Activated T-cell treated with anti-CD3 and anti-CD28 coated beads, Interleukin-2, amount 50 U/mL, for 4 hours (primary cell): ENCODE results near the gene ARHGAP21. TPM values are rescaled to one million over a fixed set of nuclear protein-coding genes. Genes with fewer than 3 reads are reported as not detected.

Experiments
- ATAC-seq, 2 donors: fragments of 200-7000 bp; cut with Tn5 transposase; one replicate each; pipeline ENCODE4 v1.10.0; 2021
- DNase-seq: peaks from one replicate; pipeline ENCODE4 v3.0.0-alpha.2; 2020
- H3K27me3 Mint-ChIP-seq: one replicate; pipeline ENCODE4 v1.8.0; 2021; ENCODE audit warnings: low read depth, mixed read lengths
- H3K36me3 Mint-ChIP-seq: one replicate; pipeline ENCODE4 v1.8.0; 2022; ENCODE audit warnings: mixed read lengths; ENCODE audit not compliant: insufficient read depth
- H3K4me1 Mint-ChIP-seq: one replicate; pipeline ENCODE4 v1.8.0; 2021; ENCODE audit warnings: low read depth, mixed read lengths
- H3K4me3 Mint-ChIP-seq: one replicate; pipeline ENCODE4 v1.8.0; 2021; ENCODE audit warnings: mild to moderate bottlenecking, moderate library complexity, mixed read lengths
- H3K9me3 Mint-ChIP-seq: one replicate; pipeline ENCODE4 v1.8.0; 2021; ENCODE audit warnings: mixed read lengths
- total RNA-seq, 3 donors: library from RNA; stranded (reverse); gene quantifications; one replicate each; pipeline ENCODE4 v1.2.1, GENCODE V29; 2021

Gene ARHGAP21
- total RNA-seq, 3 donors from 2014 or later: 11.4 to 15.8 (median 12.7) TPM

GRCh38 chr10:24715246-24715769 is 8.4 kb downstream of the ARHGAP21 start:
- no peak for ATAC-seq
- Mint-ChIP-seq H3K9me3 (no peaks in the 10 kb centered on the region), H3K36me3 (no peaks in the 10 kb centered on the region)

GRCh38 chr10:24713086-24713485 is 10.6 kb downstream of the ARHGAP21 start:
- no peak for ATAC-seq
- H3K36me3 Mint-ChIP-seq: no peaks in the 10 kb centered on the region
- no peaks in the 10 kb centered on the region for H3K4me1 Mint-ChIP-seq
- no peak overlapping the region for H3K4me3 Mint-ChIP-seq
- no peaks in the 10 kb centered on the region for H3K9me3 Mint-ChIP-seq
- DNase-seq: no peak
- peaks cover 1% of the 10 kb centered on the region for H3K27me3 Mint-ChIP-seq

More at GRCh38 chr10:24715246-24715769, 8.4 kb downstream of the ARHGAP21 start:
- Mint-ChIP-seq H3K27me3 (peaks cover 1% of the 10 kb centered on the region), H3K4me1 (peaks cover 4% of the 10 kb centered on the region), H3K4me3 (no peak overlapping the region)
- no peak for DNase-seq

GRCh38 chr10:24711465-24711864 is 12.2 kb downstream of the ARHGAP21 start:
- Mint-ChIP-seq H3K9me3 (no peaks in the 10 kb centered on the region), H3K36me3 (no peaks in the 10 kb centered on the region), H3K4me1 (no peaks in the 10 kb centered on the region), H3K27me3 (peaks cover 1% of the 10 kb centered on the region), H3K4me3 (no peak overlapping the region)
- DNase-seq: no peak
- no peak for ATAC-seq

- DNase-seq (no peak), ATAC-seq (no peak)
- Mint-ChIP-seq H3K4me1 (no peaks in the 10 kb centered on the region), H3K27me3 (peaks cover 1% of the 10 kb centered on the region), H3K9me3 (no peaks in the 10 kb centered on the region), H3K4me3 (no peak overlapping the region), H3K36me3 (no peaks in the 10 kb centered on the region)
Observed at GRCh38 chr10:24708081-24708480, 15.6 kb downstream of the ARHGAP21 start.

GRCh38 chr10:24707445-24707844 is 16.2 kb downstream of the ARHGAP21 start:
- Mint-ChIP-seq H3K27me3 (peaks cover 1% of the 10 kb centered on the region), H3K4me3 (no peak overlapping the region), H3K9me3 (no peaks in the 10 kb centered on the region), H3K4me1 (no peaks in the 10 kb centered on the region), H3K36me3 (no peaks in the 10 kb centered on the region)
- DNase-seq: no peak
- peak; percentile 93 to 95 for ATAC-seq

GRCh38 chr10:24706479-24707118 is 17.1 kb downstream of the ARHGAP21 start:
- H3K4me1 Mint-ChIP-seq: peaks cover 3% of the 10 kb centered on the region
- no peak for DNase-seq
- no peaks in the 10 kb centered on the region for H3K9me3 Mint-ChIP-seq
- no peak overlapping the region for H3K4me3 Mint-ChIP-seq
- peaks cover 1% of the 10 kb centered on the region for H3K27me3 Mint-ChIP-seq
- peak; percentile 78 to 81 for ATAC-seq
- H3K36me3 Mint-ChIP-seq: no peaks in the 10 kb centered on the region

- H3K36me3 Mint-ChIP-seq: no peaks in the 10 kb centered on the region
- no peaks in the 10 kb centered on the region for H3K9me3 Mint-ChIP-seq
- no peak overlapping the region for H3K4me3 Mint-ChIP-seq
- H3K27me3 Mint-ChIP-seq: no peaks in the 10 kb centered on the region
- no peak for ATAC-seq
- H3K4me1 Mint-ChIP-seq: peaks cover 9% of the 10 kb centered on the region
- no peak for DNase-seq
Observed at GRCh38 chr10:24703700-24704099, 20.0 kb downstream of the ARHGAP21 start.

- ATAC-seq (peak in 1 of 2 donors; percentile 40), DNase-seq (no peak)
- H3K4me3 Mint-ChIP-seq: no peak overlapping the region
- H3K4me1 Mint-ChIP-seq: peaks cover 9% of the 10 kb centered on the region
- no peaks in the 10 kb centered on the region for H3K36me3 Mint-ChIP-seq
- H3K9me3 Mint-ChIP-seq: no peaks in the 10 kb centered on the region
- no peaks in the 10 kb centered on the region for H3K27me3 Mint-ChIP-seq
Observed at GRCh38 chr10:24701447-24701846, 22.2 kb downstream of the ARHGAP21 start.

GRCh38 chr10:24700948-24701347 is 22.7 kb downstream of the ARHGAP21 start:
- H3K4me1 Mint-ChIP-seq: peaks cover 9% of the 10 kb centered on the region

GRCh38 chr10:24698270-24698669 is 25.4 kb downstream of the ARHGAP21 start:
- peaks cover 9% of the 10 kb centered on the region for H3K4me1 Mint-ChIP-seq
- no peaks in the 10 kb centered on the region for H3K9me3 Mint-ChIP-seq
- no peaks in the 10 kb centered on the region for H3K36me3 Mint-ChIP-seq
- no peak for DNase-seq
- ATAC-seq: no peak
- H3K4me3 Mint-ChIP-seq: no peak overlapping the region
- H3K27me3 Mint-ChIP-seq: no peaks in the 10 kb centered on the region

More at GRCh38 chr10:24700948-24701347, 22.7 kb downstream of the ARHGAP21 start:
- ATAC-seq (no peak), DNase-seq (no peak)
- H3K27me3 Mint-ChIP-seq: no peaks in the 10 kb centered on the region
- H3K4me3 Mint-ChIP-seq: no peak overlapping the region
- no peaks in the 10 kb centered on the region for H3K9me3 Mint-ChIP-seq
- no peaks in the 10 kb centered on the region for H3K36me3 Mint-ChIP-seq

- ATAC-seq (no peak), DNase-seq (no peak)
- no peak overlapping the region for H3K4me3 Mint-ChIP-seq
- no peaks in the 10 kb centered on the region for H3K36me3 Mint-ChIP-seq
- H3K27me3 Mint-ChIP-seq: no peaks in the 10 kb centered on the region
- H3K4me1 Mint-ChIP-seq: peaks cover 9% of the 10 kb centered on the region
- no peaks in the 10 kb centered on the region for H3K9me3 Mint-ChIP-seq
Observed at GRCh38 chr10:24697080-24697479, 26.6 kb downstream of the ARHGAP21 start.

GRCh38 chr10:24695452-24695851 is 28.2 kb downstream of the ARHGAP21 start:
- H3K4me1 Mint-ChIP-seq: no peaks in the 10 kb centered on the region
- no peak for ATAC-seq

GRCh38 chr10:24694086-24694485 is 29.6 kb downstream of the ARHGAP21 start:
- no peaks in the 10 kb centered on the region for H3K4me1 Mint-ChIP-seq
- no peaks in the 10 kb centered on the region for H3K36me3 Mint-ChIP-seq
- no peaks in the 10 kb centered on the region for H3K27me3 Mint-ChIP-seq
- DNase-seq (no peak), ATAC-seq (no peak)
- no peaks in the 10 kb centered on the region for H3K9me3 Mint-ChIP-seq
- H3K4me3 Mint-ChIP-seq: no peak overlapping the region

More at GRCh38 chr10:24695452-24695851, 28.2 kb downstream of the ARHGAP21 start:
- H3K4me3 Mint-ChIP-seq: no peak overlapping the region
- no peaks in the 10 kb centered on the region for H3K27me3 Mint-ChIP-seq
- no peaks in the 10 kb centered on the region for H3K9me3 Mint-ChIP-seq
- H3K36me3 Mint-ChIP-seq: no peaks in the 10 kb centered on the region
- no peak for DNase-seq

GRCh38 chr10:24690961-24691512 is 32.6 kb downstream of the ARHGAP21 start:
- Mint-ChIP-seq H3K4me1 (peaks cover 6% of the 10 kb centered on the region), H3K9me3 (no peaks in the 10 kb centered on the region), H3K4me3 (no peak overlapping the region), H3K36me3 (no peaks in the 10 kb centered on the region), H3K27me3 (no peaks in the 10 kb centered on the region)
- DNase-seq: no peak
- no peak for ATAC-seq

GRCh38 chr10:24685958-24686540 is 37.6 kb downstream of the ARHGAP21 start:
- peaks cover 6% of the 10 kb centered on the region for H3K4me1 Mint-ChIP-seq
- H3K36me3 Mint-ChIP-seq: no peaks in the 10 kb centered on the region
- H3K4me3 Mint-ChIP-seq: no peak overlapping the region
- no peaks in the 10 kb centered on the region for H3K9me3 Mint-ChIP-seq
- no peak for ATAC-seq
- no peaks in the 10 kb centered on the region for H3K27me3 Mint-ChIP-seq
- no peak for DNase-seq
